Activated T-cell treated with anti-CD3 and anti-CD28 coated beads, Interleukin-2, amount 50 U/mL, for 72 hours (primary cell): Measurements from ENCODE around the gene VSTM5. TPM values are rescaled to one million over a fixed set of nuclear protein-coding genes. Genes with fewer than 3 reads are reported as not detected.

Experiments
- ATAC-seq, 2 donors: fragments of 150-1000 bp; cut with Tn5 transposase; replicated peaks in 1 of 2; 2 replicates each; pipeline ENCODE4 v1.10.0; 2021; ENCODE audit warnings: moderate library complexity in 2 of 2, mild to moderate bottlenecking in 1 of 2
- DNase-seq, 2 donors: peaks; one replicate each; pipeline ENCODE4 v3.0.0; 2021 to 2022; ENCODE audit warnings: mixed read lengths in 1 of 2
- H3K27ac Mint-ChIP-seq: one replicate; pipeline ENCODE4 v1.8.0; 2022; ENCODE audit warnings: mild to moderate bottlenecking, moderate library complexity, mixed read lengths
- H3K27me3 Mint-ChIP-seq: one replicate; pipeline ENCODE4 v1.8.0; 2022; ENCODE audit warnings: low read depth, mixed read lengths
- H3K36me3 Mint-ChIP-seq, 2 donors: one replicate each; pipeline ENCODE4 v1.8.0; 2022; ENCODE audit warnings: mixed read lengths in 2 of 2, mild to moderate bottlenecking in 1 of 2; ENCODE audit not compliant: insufficient read depth in 2 of 2
- H3K4me1 Mint-ChIP-seq: one replicate; pipeline ENCODE4 v1.8.0; 2022; ENCODE audit warnings: low read depth, mixed read lengths
- H3K4me3 Mint-ChIP-seq, 2 donors: one replicate each; pipeline ENCODE4 v1.8.0; 2022; ENCODE audit warnings: mild to moderate bottlenecking in 2 of 2, mixed read lengths in 2 of 2, moderate library complexity in 2 of 2
- H3K9me3 Mint-ChIP-seq, 2 donors: one replicate each; pipeline ENCODE4 v1.8.0; 2022; ENCODE audit warnings: mixed read lengths in 2 of 2
- total RNA-seq, 2 donors: library from RNA; stranded (reverse); gene quantifications; one replicate each; pipeline ENCODE4 v1.2.3, GENCODE V29; 2022

Gene VSTM5
- total RNA-seq, 2 donors from 2014 or later, result not detected

GRCh38 chr11:93772123-93772522 lies 78.3 kb downstream of the VSTM5 start:
- H3K4me1 Mint-ChIP-seq, result no peaks in the 10 kb centered on the region
- peaks cover 0 to 5% of the 10 kb centered on the region in 2 donors for H3K9me3 Mint-ChIP-seq
- H3K27me3 Mint-ChIP-seq, result no peaks in the 10 kb centered on the region
- peaks cover 5% of the 10 kb centered on the region in 2 donors for H3K36me3 Mint-ChIP-seq
- H3K27ac Mint-ChIP-seq, result no peak overlapping the region
- no peak for DNase-seq
- ATAC-seq, result no peak
- no peak overlapping the region for H3K4me3 Mint-ChIP-seq

GRCh38 chr11:93770160-93770559 lies 80.3 kb downstream of the VSTM5 start:
- no peak for ATAC-seq
- no peak for DNase-seq
- Mint-ChIP-seq H3K4me1 (no peaks in the 10 kb centered on the region), H3K27ac (no peak overlapping the region), H3K9me3 (peaks cover 3 to 7% of the 10 kb centered on the region in 2 donors), H3K27me3 (no peaks in the 10 kb centered on the region), H3K36me3 (peaks cover 12% of the 10 kb centered on the region in 2 donors), H3K4me3 (no peak overlapping the region)

Other genes with a start within 250 kb of the VSTM5 start
- gene CEP295, start 188.9 kb downstream of the VSTM5 start, total RNA-seq, result 10 to 100 TPM; 27.6 to 30.9 TPM
- gene TAF1D, start 109.1 kb downstream of the VSTM5 start, total RNA-seq, result 100 to 1,000 TPM; 284 to 353 TPM
- 10 to 100 TPM; 36.2 to 44.8 TPM for gene C11orf54, start 108.9 kb downstream of the VSTM5 start, total RNA-seq
- gene MED17, start 66.3 kb downstream of the VSTM5 start, total RNA-seq, result 10 to 100 TPM; 38.2 to 39.2 TPM
- not detected for gene HEPHL1, start 170.7 kb upstream of the VSTM5 start, total RNA-seq